GM19025 (cell line): ENCODE results near the gene ZSCAN1.

Source experiments
- ATAC-seq: cut with Tn5 transposase; IDR thresholded peaks from one replicate; pipeline ENCODE4 v1.9.1; 2021; ENCODE audit warnings: mild to moderate bottlenecking, low read depth, moderate library complexity; ENCODE audit not compliant: unreplicated experiment

The ZSCAN1 gene

GRCh38 chr19:58067240-58067912 is 33.6 kb downstream of the ZSCAN1 start:
- no peak for ATAC-seq

DNA sequence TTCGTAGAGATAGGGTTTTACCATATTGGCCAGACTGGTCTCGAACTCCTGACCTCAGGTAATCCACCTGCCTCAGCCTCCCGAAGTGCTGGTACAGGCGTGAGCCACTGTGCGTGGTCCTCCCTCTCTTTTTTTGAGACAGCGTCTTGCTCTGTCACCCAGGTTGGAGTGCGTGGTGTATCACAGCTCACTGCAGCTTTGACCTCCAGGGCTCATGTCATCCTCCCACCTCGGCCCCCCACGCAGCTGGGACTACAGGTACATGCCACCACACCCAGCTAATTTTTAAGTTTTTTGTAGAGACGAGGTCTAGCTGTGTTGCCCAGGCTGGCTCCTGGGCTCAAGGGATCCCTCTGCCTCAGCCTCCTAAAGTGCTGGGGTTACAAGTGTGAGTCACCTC is 46.0 kb downstream of the ZSCAN1 start:
- ATAC-seq = no peak

GRCh38 chr19:58083021-58083420 is 49.2 kb downstream of the ZSCAN1 start:
- ATAC-seq = no peak

DNA sequence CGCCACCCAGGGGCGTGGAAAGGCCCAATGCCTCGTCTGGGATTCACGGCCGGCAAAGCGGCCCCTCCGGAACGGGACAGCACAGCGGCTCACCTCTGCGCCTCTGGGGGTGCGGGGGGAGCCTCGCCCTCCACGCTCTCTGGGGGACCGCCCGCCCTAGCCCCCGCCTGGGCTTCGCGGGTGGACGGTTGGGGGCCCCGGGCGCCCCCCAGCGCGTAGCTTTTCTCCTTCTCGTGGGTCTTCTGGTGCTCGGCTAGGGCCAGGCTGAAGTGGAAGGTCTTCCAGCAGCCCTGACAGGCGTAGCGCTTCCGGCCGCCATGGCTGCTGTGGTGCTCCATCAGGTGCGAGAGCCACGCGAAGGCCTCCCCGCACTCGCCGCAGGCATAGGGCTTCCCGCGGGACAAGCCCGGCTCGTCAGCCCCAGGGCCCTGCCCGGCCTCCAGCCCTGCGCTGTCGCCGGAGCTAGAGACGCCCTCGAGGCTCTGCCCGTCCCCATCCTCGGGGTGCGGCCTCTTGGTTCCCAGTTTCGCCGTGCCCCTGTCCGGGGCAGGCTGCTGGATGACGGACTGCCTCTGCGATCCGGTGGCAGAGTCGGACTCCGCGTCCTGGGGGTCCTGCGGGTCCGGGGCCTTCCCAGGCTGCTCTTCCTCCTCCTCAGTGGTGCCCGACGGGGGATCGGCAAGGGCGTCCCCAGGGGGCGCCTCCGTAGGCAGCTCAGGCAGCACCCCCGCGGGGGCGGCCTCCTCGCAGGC is 50.9 kb downstream of the ZSCAN1 start:
- no peak for ATAC-seq

DNA sequence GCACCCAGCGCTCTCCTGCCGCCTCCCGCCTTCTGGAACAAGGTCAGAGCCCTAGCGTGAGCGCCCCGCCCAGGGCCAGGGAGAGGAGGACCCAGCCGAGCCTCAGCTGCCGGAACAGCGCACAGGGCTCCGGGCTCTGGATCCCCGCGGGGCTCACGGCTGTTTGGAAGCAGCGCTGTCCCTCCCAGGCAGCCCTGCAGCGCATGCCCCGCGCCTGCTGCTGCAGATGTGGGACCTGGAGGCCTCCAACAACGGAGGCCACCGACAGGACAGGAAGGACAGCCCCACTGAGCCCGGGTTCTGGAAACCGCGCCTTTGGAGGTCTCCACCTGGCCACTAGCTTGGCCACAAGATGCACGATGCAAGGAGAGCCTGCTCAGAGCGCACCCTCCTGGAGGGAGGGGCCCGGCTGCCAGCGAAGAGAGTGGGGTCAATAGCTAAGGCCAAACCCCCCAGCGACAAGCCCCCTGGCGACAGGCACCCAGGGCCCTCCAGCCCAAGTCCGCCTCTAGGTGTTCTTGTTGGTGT is 51.6 kb downstream of the ZSCAN1 start:
- ATAC-seq = no peak

- ATAC-seq = no peak
Observed at GRCh38 chr19:58086825-58087710, 53.2 kb downstream of the ZSCAN1 start.

DNA sequence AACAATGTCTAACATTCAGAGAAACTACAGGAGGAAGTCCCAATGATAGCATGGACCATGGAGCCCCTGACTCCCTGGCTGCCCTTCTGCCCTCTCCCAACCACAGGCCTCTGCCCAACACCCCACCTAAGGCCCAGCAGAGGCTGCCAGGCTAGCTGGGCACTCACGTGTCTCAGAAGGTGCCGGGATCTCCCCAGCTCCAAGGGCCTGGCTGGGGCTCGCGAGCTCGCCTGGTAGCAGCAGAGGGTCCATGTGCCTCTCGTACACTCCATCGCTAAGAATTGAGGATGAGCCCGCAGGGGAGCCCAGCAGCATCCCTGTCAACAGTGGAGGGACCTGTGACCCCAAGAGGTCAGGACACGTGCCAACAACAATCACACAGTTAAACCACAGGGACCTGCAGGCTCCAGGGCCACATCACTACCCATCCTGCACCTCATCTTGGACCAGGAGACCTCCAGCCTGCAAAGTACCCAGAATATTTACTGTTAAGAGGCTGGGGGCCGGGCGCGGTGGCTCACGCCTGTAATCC is 54.8 kb downstream of the ZSCAN1 start:
- ATAC-seq = no peak

- ATAC-seq = no peak
Observed at GRCh38 chr19:58089846-58090245, 56.0 kb downstream of the ZSCAN1 start.

GRCh38 chr19:58091251-58091995 is 57.6 kb downstream of the ZSCAN1 start:
- ATAC-seq = no peak

DNA sequence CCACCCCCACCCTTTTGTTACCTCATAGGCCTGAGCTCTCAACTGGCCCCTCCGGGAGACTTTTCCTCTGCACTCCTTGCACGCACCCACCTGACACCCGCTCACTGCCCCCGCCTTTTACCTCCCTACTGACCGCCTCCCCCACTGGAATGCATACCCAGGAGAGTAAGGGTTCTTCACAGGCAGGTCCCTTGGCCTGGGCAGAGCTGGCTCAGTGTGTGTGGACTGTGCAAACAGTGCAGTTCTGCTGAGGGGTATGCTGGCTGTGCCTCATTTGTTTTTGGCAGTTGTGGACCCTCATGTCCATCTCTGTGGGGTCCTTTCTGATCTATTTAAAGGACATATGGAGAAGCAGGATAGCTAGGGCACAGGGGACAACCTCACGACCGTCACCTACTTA is 59.2 kb downstream of the ZSCAN1 start:
- no peak for ATAC-seq

DNA sequence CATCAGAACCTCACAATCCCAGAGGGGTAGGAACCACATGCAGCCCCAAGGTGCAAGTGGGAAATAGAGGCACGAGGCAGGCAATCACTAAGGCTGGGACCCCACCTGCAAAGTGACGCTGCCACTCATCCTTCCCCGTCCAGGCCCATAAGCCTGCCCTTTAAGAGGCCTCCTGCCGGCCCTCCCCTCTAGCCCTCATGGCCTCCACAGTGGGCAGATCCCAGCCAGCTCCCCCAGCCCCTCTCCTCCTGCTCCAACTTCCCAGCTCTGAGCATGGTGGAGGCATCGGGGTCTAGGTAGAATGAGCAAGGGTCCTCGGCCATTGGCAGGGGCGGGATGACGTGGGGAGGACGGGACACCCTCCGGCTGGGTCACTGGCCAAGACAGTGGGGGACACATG is 61.5 kb downstream of the ZSCAN1 start:
- ATAC-seq = no peak

DNA sequence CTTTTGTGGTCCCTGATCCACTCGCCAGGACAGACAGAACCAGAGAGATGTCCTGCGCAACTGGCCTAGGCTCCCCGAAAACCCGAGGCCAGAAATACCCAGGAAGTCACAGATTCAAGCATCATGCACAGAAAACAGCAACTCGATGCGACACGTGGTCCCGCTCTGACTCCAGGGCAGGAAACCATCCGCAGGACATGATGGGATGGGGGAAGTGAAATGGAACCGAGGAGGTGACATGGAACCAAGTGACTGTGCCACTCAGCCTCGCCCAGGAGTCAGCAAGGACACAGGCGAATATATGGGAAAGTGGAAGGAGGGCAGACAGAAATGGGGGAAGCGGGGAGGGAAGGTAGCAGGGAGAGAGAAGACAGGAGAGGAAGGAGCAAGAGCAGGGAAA is 63.1 kb downstream of the ZSCAN1 start:
- no peak for ATAC-seq

- no peak for ATAC-seq
Observed at GRCh38 chr19:58097349-58097748, 63.5 kb downstream of the ZSCAN1 start.

DNA sequence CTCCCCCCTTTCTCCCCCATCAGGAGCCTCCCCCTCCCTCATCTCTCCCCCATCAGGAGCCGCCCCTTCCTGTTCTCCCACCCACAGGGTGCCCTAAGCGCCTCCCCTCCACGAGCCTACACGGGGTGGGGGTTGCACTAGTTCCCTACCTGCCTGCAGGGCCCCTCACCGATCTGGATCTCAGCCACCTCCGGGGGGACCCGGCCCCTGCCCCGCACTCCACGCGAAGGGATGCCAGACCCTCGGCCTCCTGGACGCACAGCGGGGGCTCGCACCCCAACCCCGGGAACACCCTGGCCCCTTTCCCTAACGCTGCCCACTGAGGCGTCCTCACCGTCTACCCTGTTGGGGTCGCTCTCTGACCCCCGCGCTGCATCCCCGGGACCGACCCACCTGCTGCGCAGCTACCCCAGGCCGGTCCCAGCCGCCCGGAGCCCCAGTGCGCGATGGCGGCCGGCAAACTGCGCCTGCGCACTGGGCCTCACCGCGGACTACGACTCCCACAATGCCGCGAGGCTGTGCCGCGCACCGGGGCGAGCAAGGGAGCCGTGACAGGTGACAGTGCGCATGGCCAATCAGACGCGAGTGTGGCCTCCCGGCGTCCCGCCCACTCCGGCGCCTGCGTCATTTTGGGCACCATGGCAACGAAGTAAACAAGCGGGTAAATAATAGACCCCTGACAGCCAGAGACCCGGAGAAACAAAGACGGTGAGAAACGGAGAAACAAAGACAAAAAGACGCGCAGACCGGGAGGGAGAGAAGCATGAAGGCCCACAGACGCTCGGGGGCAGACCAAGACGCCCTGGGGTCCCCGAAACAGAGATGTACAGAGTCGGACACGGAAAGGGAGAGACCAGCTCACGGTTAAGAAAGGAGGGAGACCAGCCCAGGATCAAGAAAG is 64.2 kb downstream of the ZSCAN1 start, which contains the start of gene ZSCAN18:
Gene ZSCAN18, minus strand, starts transcription at position 451 of the 901 bp plus-strand sequence. CDS start 7,964 bp downstream, outside the sequence.
- ATAC-seq = no peak

DNA sequence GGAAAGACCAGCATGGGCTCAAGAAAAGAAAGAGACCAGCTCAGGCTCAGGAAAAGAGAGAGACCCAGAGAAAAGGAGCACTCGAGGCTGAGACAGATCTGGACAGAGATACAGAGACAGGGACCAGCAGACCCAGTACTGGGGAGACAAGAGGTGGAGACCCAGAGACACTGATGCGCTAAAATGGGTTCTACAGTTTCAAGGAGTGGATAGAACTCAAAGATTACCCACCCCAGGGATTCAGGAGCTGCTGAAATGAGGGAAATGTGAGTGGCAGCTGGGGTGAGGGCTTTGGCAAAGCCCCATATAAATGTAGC is 64.8 kb downstream of the ZSCAN1 start:
- ATAC-seq = no peak
